SK-N-SH treated with all-trans-retinoic acid at 6 μM for 48 hours (cell line): ENCODE measurements around the gene TNIK.

Source experiments
- ATAC-seq: fragments of 200-7000 bp; cut with Tn5 transposase; 3 replicates; pipeline ENCODE4 v1.9.1; 2020; ENCODE audit warnings: mild to moderate bottlenecking, moderate library complexity
- ARNTL ChIP-seq: fragments of 450-650 bp; formaldehyde crosslinking; IDR thresholded peaks from 2 replicates; pipeline ENCODE4 v1.5.0; 2020; ENCODE audit warnings: low read depth, mild to moderate bottlenecking, moderate library complexity, borderline replicate concordance
- ESRRG ChIP-seq: fragments of 250-450 bp; sonication (Bioruptor Pico); IDR thresholded peaks from 2 replicates; pipeline ENCODE4 v1.6.1; 2021; ENCODE audit warnings: mild to moderate bottlenecking
- GLIS3 ChIP-seq: fragments of 250-450 bp; sonication (Bioruptor Pico); IDR thresholded peaks from 2 replicates; pipeline ENCODE4 v1.5.0; 2020; ENCODE audit warnings: mild to moderate bottlenecking, moderate library complexity
- ISL1 ChIP-seq: fragments of 250-450 bp; sonication (Bioruptor Pico); IDR thresholded peaks from 2 replicates; pipeline ENCODE4 v2.1.2; 2022; ENCODE audit warnings: mild to moderate bottlenecking, moderate library complexity
- OSR1 ChIP-seq: fragments of 250-450 bp; sonication (Bioruptor Pico); IDR thresholded peaks from 2 replicates; pipeline ENCODE4 v1.8.0; 2022; ENCODE audit warnings: moderate library complexity, mild to moderate bottlenecking, inconsistent platforms
- RARB ChIP-seq: fragments of 250-450 bp; sonication (Bioruptor Pico); IDR thresholded peaks from 2 replicates; pipeline ENCODE4 v1.8.0; 2021; ENCODE audit warnings: mild to moderate bottlenecking, moderate library complexity
- SNAI2 ChIP-seq: fragments of 250-450 bp; sonication (Bioruptor Pico); IDR thresholded peaks from 2 replicates; pipeline ENCODE4 v1.5.0; 2020; ENCODE audit warnings: mild to moderate bottlenecking, moderate library complexity
- TCF4 ChIP-seq: fragments of 250-450 bp; sonication (Bioruptor Pico); IDR thresholded peaks from 2 replicates; pipeline ENCODE4 v1.8.0; 2021; ENCODE audit warnings: mild to moderate bottlenecking, moderate library complexity, borderline replicate concordance
- ZC3H10 ChIP-seq: fragments of 250-450 bp; sonication (Bioruptor Pico); IDR thresholded peaks from 2 replicates; pipeline ENCODE4 v1.5.1; 2021; ENCODE audit warnings: mild to moderate bottlenecking, moderate library complexity
- ZFP3 ChIP-seq: fragments of 250-450 bp; sonication (Bioruptor Pico); IDR thresholded peaks from 2 replicates; pipeline ENCODE4 v1.5.0; 2020; ENCODE audit warnings: mild to moderate bottlenecking, moderate library complexity
- ZFP30 ChIP-seq: fragments of 450-650 bp; formaldehyde crosslinking; IDR thresholded peaks from 2 replicates; pipeline ENCODE4 v1.5.0; 2022; ENCODE audit warnings: mild to moderate bottlenecking, moderate library complexity
- ZNF565 ChIP-seq: fragments of 450-650 bp; formaldehyde crosslinking; conservative IDR thresholded peaks from 2 replicates; pipeline ENCODE4 v1.5.0; 2020; ENCODE audit warnings: low read depth, mild to moderate bottlenecking, moderate library complexity
- ZNF70 ChIP-seq: fragments of 450-650 bp; formaldehyde crosslinking; IDR thresholded peaks from 2 replicates; pipeline ENCODE4 v1.5.0; 2020; ENCODE audit warnings: mild to moderate bottlenecking, moderate library complexity
- ZNF8 ChIP-seq: fragments of 450-650 bp; formaldehyde crosslinking; IDR thresholded peaks from 2 replicates; pipeline ENCODE4 v1.5.0; 2020; ENCODE audit warnings: mild to moderate bottlenecking, moderate library complexity
- TF ChIP-seq, protein P1 (sequence below): fragments of 250-450 bp; sonication (Bioruptor Pico); IDR thresholded peaks from 2 replicates; pipeline ENCODE4 v1.8.0; 2020; ENCODE audit warnings: mild to moderate bottlenecking, moderate library complexity, borderline replicate concordance
- TF ChIP-seq, protein P2 (sequence below): fragments of 250-450 bp; sonication (Bioruptor Pico); IDR thresholded peaks from 2 replicates; pipeline ENCODE4 v1.5.1; 2021; ENCODE audit warnings: mild to moderate bottlenecking, moderate library complexity
- TF ChIP-seq, protein P3 (sequence below): fragments of 250-450 bp; sonication (Bioruptor Pico); IDR thresholded peaks from 2 replicates; pipeline ENCODE4 v1.8.0; 2021; ENCODE audit warnings: low read depth, mild to moderate bottlenecking, moderate library complexity, borderline replicate concordance
- TF ChIP-seq, protein P4 (sequence below): fragments of 250-450 bp; sonication (Bioruptor Pico); IDR thresholded peaks from 2 replicates; pipeline ENCODE4 v1.5.0; 2020; ENCODE audit warnings: mild to moderate bottlenecking, moderate library complexity
- TF ChIP-seq, protein P5 (sequence below): fragments of 250-450 bp; sonication (Bioruptor Pico); IDR thresholded peaks from 2 replicates; pipeline ENCODE4 v1.5.1; 2020; ENCODE audit warnings: low read depth, mild to moderate bottlenecking, moderate library complexity

The TNIK gene

DNA sequence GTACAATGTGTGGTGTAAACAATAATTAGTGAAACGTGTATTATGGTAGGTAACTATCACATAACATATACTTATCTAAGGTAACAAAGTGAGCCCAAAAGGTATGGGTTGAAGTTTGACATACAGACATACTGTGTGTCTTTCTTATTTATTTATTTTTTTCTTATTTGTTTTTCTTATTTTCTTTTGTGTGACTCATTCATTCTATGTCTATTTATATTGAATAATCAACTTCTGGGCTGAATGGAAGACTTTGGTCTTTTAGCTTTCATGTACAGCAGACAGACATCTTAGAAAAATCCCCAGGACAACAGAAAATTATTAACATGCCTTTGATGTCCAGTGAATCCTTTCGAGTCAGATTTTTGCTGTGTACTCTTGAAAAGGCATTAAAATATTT lies 233.4 kb downstream of the TNIK start:
- ATAC-seq, result no peak

DNA sequence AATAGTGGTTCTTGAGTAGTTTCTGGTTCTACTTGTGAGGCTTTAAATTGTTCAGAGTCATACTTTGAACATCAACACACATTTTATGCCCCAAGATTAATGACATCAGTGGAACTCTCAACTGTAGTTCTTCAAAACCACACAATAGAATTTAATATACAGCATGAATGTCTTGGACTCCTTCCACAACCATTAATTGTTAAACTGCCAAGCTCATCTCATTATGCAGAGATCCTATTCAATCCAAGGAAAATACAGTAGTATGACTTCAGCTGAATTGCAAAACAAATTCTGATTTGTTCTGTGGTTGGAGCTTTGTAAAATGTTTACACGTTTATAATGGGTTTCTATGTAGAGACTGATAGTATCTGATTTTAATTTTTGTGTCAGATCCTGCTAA lies 234.5 kb downstream of the TNIK start:
- TF ChIP-seq, protein P1, sequence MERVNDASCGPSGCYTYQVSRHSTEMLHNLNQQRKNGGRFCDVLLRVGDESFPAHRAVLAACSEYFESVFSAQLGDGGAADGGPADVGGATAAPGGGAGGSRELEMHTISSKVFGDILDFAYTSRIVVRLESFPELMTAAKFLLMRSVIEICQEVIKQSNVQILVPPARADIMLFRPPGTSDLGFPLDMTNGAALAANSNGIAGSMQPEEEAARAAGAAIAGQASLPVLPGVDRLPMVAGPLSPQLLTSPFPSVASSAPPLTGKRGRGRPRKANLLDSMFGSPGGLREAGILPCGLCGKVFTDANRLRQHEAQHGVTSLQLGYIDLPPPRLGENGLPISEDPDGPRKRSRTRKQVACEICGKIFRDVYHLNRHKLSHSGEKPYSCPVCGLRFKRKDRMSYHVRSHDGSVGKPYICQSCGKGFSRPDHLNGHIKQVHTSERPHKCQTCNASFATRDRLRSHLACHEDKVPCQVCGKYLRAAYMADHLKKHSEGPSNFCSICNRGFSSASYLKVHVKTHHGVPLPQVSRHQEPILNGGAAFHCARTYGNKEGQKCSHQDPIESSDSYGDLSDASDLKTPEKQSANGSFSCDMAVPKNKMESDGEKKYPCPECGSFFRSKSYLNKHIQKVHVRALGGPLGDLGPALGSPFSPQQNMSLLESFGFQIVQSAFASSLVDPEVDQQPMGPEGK (CRISPR knock-in tag), result no peak
- no peak for TF ChIP-seq GLIS3
- no peak for TF ChIP-seq ISL1 (CRISPR knock-in tag)
- TF ChIP-seq, protein P2, sequence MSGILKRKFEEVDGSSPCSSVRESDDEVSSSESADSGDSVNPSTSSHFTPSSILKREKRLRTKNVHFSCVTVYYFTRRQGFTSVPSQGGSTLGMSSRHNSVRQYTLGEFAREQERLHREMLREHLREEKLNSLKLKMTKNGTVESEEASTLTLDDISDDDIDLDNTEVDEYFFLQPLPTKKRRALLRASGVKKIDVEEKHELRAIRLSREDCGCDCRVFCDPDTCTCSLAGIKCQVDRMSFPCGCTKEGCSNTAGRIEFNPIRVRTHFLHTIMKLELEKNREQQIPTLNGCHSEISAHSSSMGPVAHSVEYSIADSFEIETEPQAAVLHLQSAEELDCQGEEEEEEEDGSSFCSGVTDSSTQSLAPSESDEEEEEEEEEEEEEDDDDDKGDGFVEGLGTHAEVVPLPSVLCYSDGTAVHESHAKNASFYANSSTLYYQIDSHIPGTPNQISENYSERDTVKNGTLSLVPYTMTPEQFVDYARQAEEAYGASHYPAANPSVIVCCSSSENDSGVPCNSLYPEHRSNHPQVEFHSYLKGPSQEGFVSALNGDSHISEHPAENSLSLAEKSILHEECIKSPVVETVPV, result no peak
- TF ChIP-seq TCF4 (CRISPR knock-in tag), result no peak
- TF ChIP-seq ZNF565 (CRISPR knock-in tag), result no peak
- TF ChIP-seq ZNF70 (CRISPR knock-in tag), result no peak
- no peak for TF ChIP-seq ZC3H10
- TF ChIP-seq SNAI2 (CRISPR knock-in tag), result no peak
- TF ChIP-seq ZFP30 (CRISPR knock-in tag), result no peak
- TF ChIP-seq ESRRG (CRISPR knock-in tag), result no peak
- TF ChIP-seq, protein P3, sequence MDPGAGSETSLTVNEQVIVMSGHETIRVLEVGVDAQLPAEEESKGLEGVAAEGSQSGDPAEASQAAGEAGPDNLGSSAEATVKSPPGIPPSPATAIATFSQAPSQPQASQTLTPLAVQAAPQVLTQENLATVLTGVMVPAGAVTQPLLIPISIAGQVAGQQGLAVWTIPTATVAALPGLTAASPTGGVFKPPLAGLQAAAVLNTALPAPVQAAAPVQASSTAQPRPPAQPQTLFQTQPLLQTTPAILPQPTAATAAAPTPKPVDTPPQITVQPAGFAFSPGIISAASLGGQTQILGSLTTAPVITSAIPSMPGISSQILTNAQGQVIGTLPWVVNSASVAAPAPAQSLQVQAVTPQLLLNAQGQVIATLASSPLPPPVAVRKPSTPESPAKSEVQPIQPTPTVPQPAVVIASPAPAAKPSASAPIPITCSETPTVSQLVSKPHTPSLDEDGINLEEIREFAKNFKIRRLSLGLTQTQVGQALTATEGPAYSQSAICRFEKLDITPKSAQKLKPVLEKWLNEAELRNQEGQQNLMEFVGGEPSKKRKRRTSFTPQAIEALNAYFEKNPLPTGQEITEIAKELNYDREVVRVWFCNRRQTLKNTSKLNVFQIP (CRISPR knock-in tag), result no peak
- no peak for ATAC-seq

More for the DNA sequence above, 233.4 kb downstream of the TNIK start:
- TF ChIP-seq, protein P4, sequence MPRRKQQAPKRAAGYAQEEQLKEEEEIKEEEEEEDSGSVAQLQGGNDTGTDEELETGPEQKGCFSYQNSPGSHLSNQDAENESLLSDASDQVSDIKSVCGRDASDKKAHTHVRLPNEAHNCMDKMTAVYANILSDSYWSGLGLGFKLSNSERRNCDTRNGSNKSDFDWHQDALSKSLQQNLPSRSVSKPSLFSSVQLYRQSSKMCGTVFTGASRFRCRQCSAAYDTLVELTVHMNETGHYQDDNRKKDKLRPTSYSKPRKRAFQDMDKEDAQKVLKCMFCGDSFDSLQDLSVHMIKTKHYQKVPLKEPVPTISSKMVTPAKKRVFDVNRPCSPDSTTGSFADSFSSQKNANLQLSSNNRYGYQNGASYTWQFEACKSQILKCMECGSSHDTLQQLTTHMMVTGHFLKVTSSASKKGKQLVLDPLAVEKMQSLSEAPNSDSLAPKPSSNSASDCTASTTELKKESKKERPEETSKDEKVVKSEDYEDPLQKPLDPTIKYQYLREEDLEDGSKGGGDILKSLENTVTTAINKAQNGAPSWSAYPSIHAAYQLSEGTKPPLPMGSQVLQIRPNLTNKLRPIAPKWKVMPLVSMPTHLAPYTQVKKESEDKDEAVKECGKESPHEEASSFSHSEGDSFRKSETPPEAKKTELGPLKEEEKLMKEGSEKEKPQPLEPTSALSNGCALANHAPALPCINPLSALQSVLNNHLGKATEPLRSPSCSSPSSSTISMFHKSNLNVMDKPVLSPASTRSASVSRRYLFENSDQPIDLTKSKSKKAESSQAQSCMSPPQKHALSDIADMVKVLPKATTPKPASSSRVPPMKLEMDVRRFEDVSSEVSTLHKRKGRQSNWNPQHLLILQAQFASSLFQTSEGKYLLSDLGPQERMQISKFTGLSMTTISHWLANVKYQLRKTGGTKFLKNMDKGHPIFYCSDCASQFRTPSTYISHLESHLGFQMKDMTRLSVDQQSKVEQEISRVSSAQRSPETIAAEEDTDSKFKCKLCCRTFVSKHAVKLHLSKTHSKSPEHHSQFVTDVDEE (CRISPR knock-in tag), result no peak
- TF ChIP-seq OSR1, result no peak
- TF ChIP-seq ARNTL (CRISPR knock-in tag), result no peak
- no peak for TF ChIP-seq ZNF8 (CRISPR knock-in tag)
- no peak for TF ChIP-seq ZFP3 (CRISPR knock-in tag)
- TF ChIP-seq ZNF565 (CRISPR knock-in tag), result no peak
- TF ChIP-seq SNAI2 (CRISPR knock-in tag), result no peak
- TF ChIP-seq, all 23 proteins: peak for 0

DNA sequence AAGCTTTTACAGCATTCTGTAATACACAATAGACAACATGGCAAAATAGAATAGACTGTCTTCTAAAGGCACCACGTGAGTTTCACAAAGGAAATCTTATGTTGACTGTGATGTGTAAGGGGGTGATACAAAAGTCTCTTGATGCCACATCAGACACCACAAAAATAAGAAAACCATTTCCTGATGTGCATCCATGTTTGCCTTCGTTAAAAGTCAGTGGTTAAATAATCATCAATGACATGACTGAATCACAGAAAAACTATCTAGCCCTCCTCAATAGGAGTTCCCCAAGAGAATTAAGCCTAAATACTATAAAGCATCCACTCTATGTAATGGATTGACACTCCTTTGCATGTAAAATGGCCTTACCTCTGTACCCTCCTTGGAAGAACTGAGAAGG lies 235.0 kb downstream of the TNIK start:
- ATAC-seq, result no peak
- TF ChIP-seq, protein P2, result no peak
- TF ChIP-seq ZNF565 (CRISPR knock-in tag) (no peak), RARB (CRISPR knock-in tag) (no peak)
- TF ChIP-seq, protein P5, sequence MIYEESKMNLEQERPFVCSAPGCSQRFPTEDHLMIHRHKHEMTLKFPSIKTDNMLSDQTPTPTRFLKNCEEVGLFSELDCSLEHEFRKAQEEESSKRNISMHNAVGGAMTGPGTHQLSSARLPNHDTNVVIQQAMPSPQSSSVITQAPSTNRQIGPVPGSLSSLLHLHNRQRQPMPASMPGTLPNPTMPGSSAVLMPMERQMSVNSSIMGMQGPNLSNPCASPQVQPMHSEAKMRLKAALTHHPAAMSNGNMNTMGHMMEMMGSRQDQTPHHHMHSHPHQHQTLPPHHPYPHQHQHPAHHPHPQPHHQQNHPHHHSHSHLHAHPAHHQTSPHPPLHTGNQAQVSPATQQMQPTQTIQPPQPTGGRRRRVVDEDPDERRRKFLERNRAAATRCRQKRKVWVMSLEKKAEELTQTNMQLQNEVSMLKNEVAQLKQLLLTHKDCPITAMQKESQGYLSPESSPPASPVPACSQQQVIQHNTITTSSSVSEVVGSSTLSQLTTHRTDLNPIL (CRISPR knock-in tag), result no peak
